ENCODE measurements around the gene IL17RD. TPM values are rescaled to one million over a fixed set of nuclear protein-coding genes. Genes with fewer than 3 reads are reported as not detected.

IL17RD gene
- total RNA-seq, 1 experiment from 2014 or later = 31.7 TPM

DNA sequence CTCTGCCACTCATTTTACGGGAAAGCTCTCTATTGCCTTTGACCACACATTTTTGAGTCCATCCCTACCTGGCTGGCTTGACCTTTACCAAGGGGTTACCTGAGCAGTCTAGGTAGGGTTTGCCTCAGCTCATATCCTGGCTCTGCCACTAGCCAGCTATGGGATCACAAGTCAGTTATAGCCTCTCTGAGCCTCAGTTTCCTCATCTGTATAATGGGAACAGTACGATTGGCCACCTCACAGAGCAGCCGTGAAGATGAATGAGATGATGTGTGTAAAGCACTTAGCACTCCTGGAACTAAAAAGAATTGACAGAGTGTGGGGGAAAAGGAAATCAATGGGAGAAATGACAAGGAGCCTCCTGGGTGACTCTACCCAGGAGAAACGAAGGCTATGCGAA, 76.7 kb downstream of the IL17RD start:
- Histone ChIP-seq H3K27ac (ENCODE audit: insufficient read length, low read depth, low read length) (peak overlapping the region; percentile 49), H2BK120ac (ENCODE audit: low read depth, low read length, poor library complexity, severe bottlenecking) (no peak overlapping the region), H3K4me2 (ENCODE audit: insufficient read depth, insufficient read length, low read length) (no peak overlapping the region), H3T11ph (ENCODE audit: low read length) (no peak overlapping the region), H3K9me3 (ENCODE audit: control insufficient read depth, low read depth, low read length) (no peaks in the 10 kb centered on the region), H2BK5ac (ENCODE audit: insufficient read length, low read length) (no peak overlapping the region), H4K91ac (ENCODE audit: insufficient read length, low read depth, low read length) (no peak overlapping the region), H3K27me3 (ENCODE audit: insufficient read depth, low read length) (no peaks in the 10 kb centered on the region), H3K9ac (ENCODE audit: extremely low read depth, insufficient read length, low read length) (no peak overlapping the region), H3K56ac (ENCODE audit: insufficient read length, low read depth, low read length) (no peak overlapping the region), H2AFZ (ENCODE audit: low read length) (no peak overlapping the region), H2BK12ac (ENCODE audit: insufficient read length, low read depth, low read length) (no peak overlapping the region), H4K20me1 (ENCODE audit: control insufficient read depth, insufficient read depth, insufficient read length) (peaks cover 2% of the 10 kb centered on the region), H3K4ac (ENCODE audit: low read depth, low read length) (no peak overlapping the region), H3K23ac (ENCODE audit: insufficient read length, low read depth, low read length) (no peak overlapping the region), H3K23me2 (ENCODE audit: insufficient read length, low read depth, low read length, poor library complexity, severe bottlenecking) (no peaks in the 10 kb centered on the region), H3K4me1 (ENCODE audit: insufficient read depth, low read length) (no peaks in the 10 kb centered on the region), H2AK5ac (ENCODE audit: insufficient read length, low read length) (no peak overlapping the region), H3K79me2 (ENCODE audit: insufficient read depth, low read length) (no peaks in the 10 kb centered on the region), H4K8ac (replicated peaks; ENCODE audit: insufficient read length, low read depth, low read length) (no peak overlapping the region), H3K14ac (ENCODE audit: insufficient read depth, low read length) (no peak overlapping the region), H3K18ac (ENCODE audit: insufficient read length, low read depth, low read length) (no peak overlapping the region), H3K79me1 (ENCODE audit: insufficient read depth, low read depth, low read length, poor library complexity, severe bottlenecking) (no peaks in the 10 kb centered on the region), H2BK20ac (ENCODE audit: low read depth, low read length, poor library complexity, severe bottlenecking) (no peak overlapping the region), H2BK15ac (ENCODE audit: low read depth, low read length) (no peak overlapping the region), H4K5ac (ENCODE audit: insufficient read length, low read depth, low read length) (no peak overlapping the region)
- TF ChIP-seq, protein P1, sequence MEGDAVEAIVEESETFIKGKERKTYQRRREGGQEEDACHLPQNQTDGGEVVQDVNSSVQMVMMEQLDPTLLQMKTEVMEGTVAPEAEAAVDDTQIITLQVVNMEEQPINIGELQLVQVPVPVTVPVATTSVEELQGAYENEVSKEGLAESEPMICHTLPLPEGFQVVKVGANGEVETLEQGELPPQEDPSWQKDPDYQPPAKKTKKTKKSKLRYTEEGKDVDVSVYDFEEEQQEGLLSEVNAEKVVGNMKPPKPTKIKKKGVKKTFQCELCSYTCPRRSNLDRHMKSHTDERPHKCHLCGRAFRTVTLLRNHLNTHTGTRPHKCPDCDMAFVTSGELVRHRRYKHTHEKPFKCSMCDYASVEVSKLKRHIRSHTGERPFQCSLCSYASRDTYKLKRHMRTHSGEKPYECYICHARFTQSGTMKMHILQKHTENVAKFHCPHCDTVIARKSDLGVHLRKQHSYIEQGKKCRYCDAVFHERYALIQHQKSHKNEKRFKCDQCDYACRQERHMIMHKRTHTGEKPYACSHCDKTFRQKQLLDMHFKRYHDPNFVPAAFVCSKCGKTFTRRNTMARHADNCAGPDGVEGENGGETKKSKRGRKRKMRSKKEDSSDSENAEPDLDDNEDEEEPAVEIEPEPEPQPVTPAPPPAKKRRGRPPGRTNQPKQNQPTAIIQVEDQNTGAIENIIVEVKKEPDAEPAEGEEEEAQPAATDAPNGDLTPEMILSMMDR (conservative IDR thresholded peaks at IDR 0.05) = no peak
- DNase-seq = no peak
- Mint-ChIP-seq H3K36me3 (ENCODE audit: insufficient read depth in 1 of 3, low read depth in 3 of 3) (peaks cover 0 to 2% (median 0%) of the 10 kb centered on the region in 3 experiments; a peak in 3 of 7 replicates), H3K4me1 (peaks cover 0 to 14% of the 10 kb centered on the region in 2 experiments; a peak in 2 of 4 replicates), H3K27me3 (ENCODE audit: low read depth) (no peaks in the 10 kb centered on the region), H3K27ac (no peak overlapping the region), H3K4me3 (no peak overlapping the region), H3K9me3 (no peaks in the 10 kb centered on the region)
- WGBS (ENCODE audit: extremely low coverage, insufficient read length, low lambda C conversion rate) = no CpG with 5 or more reads among the region's 5 CpGs
